Smooth muscle cell (in vitro differentiated cells): Measurements from ENCODE around the gene ELF5. TPM values are rescaled to one million over a fixed set of nuclear protein-coding genes. Genes with fewer than 3 reads are reported as not detected.

Source experiments
- DNase-seq: peaks from one replicate; lab custom pipeline; 2025; ENCODE audit not compliant: unreplicated experiment; lab: John Stamatoyannopoulos, UW
- H2AFZ ChIP-seq: fragments of 200-600 bp; sonication (generic); 2 replicates; pipeline ENCODE4 v1.6.0; 2016; ENCODE audit warnings: antibody characterized with exemption, low read depth, mild to moderate bottlenecking
- H3F3A ChIP-seq: fragments of 200-600 bp; sonication (generic); 2 replicates; pipeline ENCODE4 v1.6.0; 2017; ENCODE audit warnings: antibody characterized with exemption, low read depth
- H3K27ac ChIP-seq: fragments of 200-600 bp; sonication (generic); 2 replicates; pipeline ENCODE4 v1.5.1; 2016; ENCODE audit warnings: low read depth, mild to moderate bottlenecking
- H3K27me3 ChIP-seq: fragments of 200-600 bp; sonication (generic); 2 replicates; pipeline ENCODE4 v1.6.1; 2016; ENCODE audit warnings: low read depth, mild to moderate bottlenecking
- H3K36me3 ChIP-seq: fragments of 200-600 bp; sonication (generic); 2 replicates; pipeline ENCODE4 v1.5.1; 2016; ENCODE audit warnings: low read depth
- H3K4me1 ChIP-seq: fragments of 200-600 bp; sonication (generic); 2 replicates; pipeline ENCODE4 v1.5.1; 2016; ENCODE audit warnings: low read depth
- H3K4me2 ChIP-seq: fragments of 200-600 bp; sonication (generic); 2 replicates; pipeline ENCODE4 v1.6.0; 2016; ENCODE audit warnings: mild to moderate bottlenecking
- H3K4me3 ChIP-seq: fragments of 200-600 bp; sonication (generic); 2 replicates; pipeline ENCODE4 v1.5.1; 2016; ENCODE audit warnings: mild to moderate bottlenecking
- H3K79me2 ChIP-seq: fragments of 200-600 bp; sonication (generic); 2 replicates; pipeline ENCODE4 v1.6.0; 2016; ENCODE audit warnings: low read depth, mild to moderate bottlenecking
- H3K9ac ChIP-seq: fragments of 200-600 bp; sonication (generic); 2 replicates; pipeline ENCODE4 v1.6.0; 2016; ENCODE audit warnings: low read depth
- H3K9me3 ChIP-seq: fragments of 200-600 bp; sonication (generic); replicated peaks from 2 replicates; pipeline ENCODE4 v1.5.1; 2016; ENCODE audit warnings: low read depth
- H4K20me1 ChIP-seq: fragments of 200-600 bp; sonication (generic); 2 replicates; pipeline ENCODE4 v1.6.0; 2016; ENCODE audit warnings: low read depth
- CTCF ChIP-seq: fragments of 200-600 bp; sonication (generic); IDR thresholded peaks from 2 replicates; pipeline ENCODE4 v1.5.1; 2017; ENCODE audit warnings: borderline replicate concordance, mild to moderate bottlenecking, antibody characterized with exemption; ENCODE audit not compliant: insufficient read depth, poor library complexity, severe bottlenecking
- WGBS: methylation state at CpG from one replicate; pipeline ENCODE4 v1.1.7; 2016; ENCODE audit warnings: low lambda C conversion rate; 5-methylcytosine and 5-hydroxymethylcytosine counted together
- polyA plus RNA-seq: library from polyadenylated mRNA; unstranded; fragments of >200 nt; fragmentation: Nextera tagmentation; extraction: Ambion mirVana; gene quantifications from 2 replicates; pipeline ENCODE4 v1.2.1, GENCODE V29; 2016
- total RNA-seq: library from RNA; depleted of rRNA; stranded (reverse); fragments of >200 nt; gene quantifications from 2 replicates; pipeline ENCODE4 v1.2.3, GENCODE V29; 2014

ELF5 gene
- total and polyA plus RNA-seq, 2 experiments from 2014 or later: 0.67 TPM; not detected in 1

- no peak for TF ChIP-seq CTCF
- 51% methylated on average over 4 of the region's 4 CpGs for WGBS
- H3K9ac ChIP-seq: no peak overlapping the region
- no peaks in the 10 kb centered on the region for H4K20me1 ChIP-seq
- DNase-seq: no peak
- no peak overlapping the region for H3K4me3 ChIP-seq
- H3K79me2 ChIP-seq: no peaks in the 10 kb centered on the region
- H2AFZ ChIP-seq: no peak overlapping the region
- H3K4me2 ChIP-seq: no peak overlapping the region
- no peaks in the 10 kb centered on the region for H3K9me3 ChIP-seq
- no peaks in the 10 kb centered on the region for H3F3A ChIP-seq
- H3K27ac ChIP-seq: no peak overlapping the region
- no peaks in the 10 kb centered on the region for H3K4me1 ChIP-seq
- peaks cover 17% of the 10 kb centered on the region for H3K27me3 ChIP-seq
- no peaks in the 10 kb centered on the region for H3K36me3 ChIP-seq
Measured at GRCh38 chr11:34458525-34458924, 55.1 kb downstream of the ELF5 start.

- Histone ChIP-seq H3K27ac (no peak overlapping the region), H3K4me1 (no peaks in the 10 kb centered on the region), H2AFZ (no peak overlapping the region), H3K9me3 (no peaks in the 10 kb centered on the region), H3K4me2 (no peak overlapping the region), H3K4me3 (no peak overlapping the region), H3K79me2 (no peaks in the 10 kb centered on the region), H4K20me1 (no peaks in the 10 kb centered on the region), H3K9ac (no peak overlapping the region), H3K36me3 (no peaks in the 10 kb centered on the region), H3K27me3 (peaks cover 17% of the 10 kb centered on the region), H3F3A (no peaks in the 10 kb centered on the region)
- 88% methylated on average over 2 of the region's 2 CpGs for WGBS
- no peak for TF ChIP-seq CTCF
- no peak for DNase-seq
Measured at GRCh38 chr11:34457607-34458006, 56.0 kb downstream of the ELF5 start.

- Histone ChIP-seq H4K20me1 (no peaks in the 10 kb centered on the region), H3K4me3 (no peak overlapping the region), H3K9ac (no peak overlapping the region), H3K27me3 (peaks cover 32% of the 10 kb centered on the region), H3K4me1 (no peaks in the 10 kb centered on the region), H3K27ac (no peak overlapping the region), H3K4me2 (no peak overlapping the region), H2AFZ (no peak overlapping the region), H3F3A (no peaks in the 10 kb centered on the region), H3K36me3 (no peaks in the 10 kb centered on the region), H3K9me3 (no peaks in the 10 kb centered on the region), H3K79me2 (no peaks in the 10 kb centered on the region)
- 65% methylated on average over 1 of the region's 1 CpG for WGBS
- no peak for DNase-seq
- no peak for TF ChIP-seq CTCF
Measured at GRCh38 chr11:34454308-34455032, 59.1 kb downstream of the ELF5 start.

GRCh38 chr11:34451053-34451452 is 62.5 kb downstream of the ELF5 start:
- Histone ChIP-seq H3K27me3 (peaks cover 40% of the 10 kb centered on the region), H3K9me3 (no peaks in the 10 kb centered on the region), H3K9ac (no peak overlapping the region), H3K4me2 (no peak overlapping the region), H3K27ac (no peak overlapping the region), H3K79me2 (no peaks in the 10 kb centered on the region), H3F3A (no peaks in the 10 kb centered on the region), H4K20me1 (no peaks in the 10 kb centered on the region), H3K4me1 (no peaks in the 10 kb centered on the region), H2AFZ (no peak overlapping the region), H3K36me3 (no peaks in the 10 kb centered on the region), H3K4me3 (no peak overlapping the region)
- no peak for TF ChIP-seq CTCF
- 95% methylated on average over 3 of the region's 3 CpGs for WGBS
- no peak for DNase-seq
